HepG2 (cell line): Measurements from ENCODE around the gene HORMAD2.

Source experiments
- CTCF ChIP-seq: sonication (generic); formaldehyde crosslinking; IDR thresholded peaks from 2 replicates; pipeline ENCODE4 v1.5.0; 2020; ENCODE audit warnings: mild to moderate bottlenecking, missing genetic modification reagents, moderate library complexity
- EZH2 ChIP-seq: conservative IDR thresholded peaks from 2 replicates; pipeline ENCODE4 v1.6.1; 2012; ENCODE audit warnings: mild to moderate bottlenecking, low read depth, low read length, moderate library complexity
- FOXC1 ChIP-seq: sonication (generic); formaldehyde crosslinking; IDR thresholded peaks from 2 replicates; pipeline ENCODE4 v1.8.0; 2022; ENCODE audit warnings: mild to moderate bottlenecking, missing genetic modification reagents, borderline replicate concordance
- FOXM1 ChIP-seq: sonication (generic); formaldehyde crosslinking; IDR thresholded peaks from 2 replicates; pipeline ENCODE4 v1.5.0; 2020; ENCODE audit warnings: missing genetic modification reagents
- GTF2F1 ChIP-seq: fragments of 150-350 bp; IDR thresholded peaks from 2 replicates; pipeline ENCODE4 v1.6.1; 2014; ENCODE audit warnings: low read length
- NBN ChIP-seq: fragments of 450-650 bp; conservative IDR thresholded peaks from 2 replicates; pipeline ENCODE4 v1.6.1; 2017
- ZNF549 ChIP-seq: sonication (generic); formaldehyde crosslinking; IDR thresholded peaks from 2 replicates; pipeline ENCODE4 v1.5.0; 2020; ENCODE audit warnings: missing genetic modification reagents
- ZNF660 ChIP-seq: sonication (generic); formaldehyde crosslinking; IDR thresholded peaks from 2 replicates; pipeline ENCODE4 v1.5.1; 2020; ENCODE audit warnings: mild to moderate bottlenecking, low read depth, missing genetic modification reagents, borderline replicate concordance

GRCh38 chr22:30216710-30217109 is 136.4 kb downstream of the HORMAD2 start:
- TF ChIP-seq FOXC1 (CRISPR knock-in tag): no peak
- no peak for TF ChIP-seq NBN
- no peak for TF ChIP-seq EZH2
- TF ChIP-seq GTF2F1: no peak
- no peak for TF ChIP-seq ZNF660 (CRISPR knock-in tag)
- TF ChIP-seq CTCF (CRISPR knock-in tag): no peak
- TF ChIP-seq FOXM1 (CRISPR knock-in tag): no peak
- TF ChIP-seq ZNF549: no peak
